Measurements from ENCODE around the gene MYO10.

DNA sequence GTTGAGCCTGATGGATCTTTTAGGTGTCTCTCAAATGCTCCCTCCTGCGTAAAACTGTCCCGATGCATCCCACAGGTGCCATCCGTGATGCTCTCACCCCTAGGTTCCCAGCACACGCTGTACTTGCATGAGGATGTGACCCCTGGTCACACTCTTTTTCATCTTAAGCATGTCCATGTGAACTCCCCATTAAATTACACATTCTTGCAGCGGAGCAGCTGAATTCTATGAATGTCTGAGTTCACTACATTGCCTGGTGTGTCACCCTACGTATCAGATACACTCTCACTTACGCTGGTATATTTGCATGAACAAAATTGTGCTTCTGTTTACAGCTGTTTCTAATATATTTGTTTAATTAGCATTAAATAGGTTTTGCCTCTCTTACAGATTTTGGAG lies 214.0 kb downstream of the MYO10 start:
- TF ChIP-seq TARDBP (IDR thresholded peaks at IDR 0.05) (no peak), HDGF (IDR thresholded peaks at IDR 0.05; ENCODE audit: borderline replicate concordance) (no peak), ARNT (IDR thresholded peaks at IDR 0.05) (no peak), L3MBTL2 (conservative IDR thresholded peaks at IDR 0.05) (no peak), BHLHE40 (IDR thresholded peaks at IDR 0.05; ENCODE audit: borderline replicate concordance) (no peak), ELF4 (IDR thresholded peaks at IDR 0.05) (no peak), FOXA1 (IDR thresholded peaks at IDR 0.05) (no peak)
- TF ChIP-seq, protein P1, sequence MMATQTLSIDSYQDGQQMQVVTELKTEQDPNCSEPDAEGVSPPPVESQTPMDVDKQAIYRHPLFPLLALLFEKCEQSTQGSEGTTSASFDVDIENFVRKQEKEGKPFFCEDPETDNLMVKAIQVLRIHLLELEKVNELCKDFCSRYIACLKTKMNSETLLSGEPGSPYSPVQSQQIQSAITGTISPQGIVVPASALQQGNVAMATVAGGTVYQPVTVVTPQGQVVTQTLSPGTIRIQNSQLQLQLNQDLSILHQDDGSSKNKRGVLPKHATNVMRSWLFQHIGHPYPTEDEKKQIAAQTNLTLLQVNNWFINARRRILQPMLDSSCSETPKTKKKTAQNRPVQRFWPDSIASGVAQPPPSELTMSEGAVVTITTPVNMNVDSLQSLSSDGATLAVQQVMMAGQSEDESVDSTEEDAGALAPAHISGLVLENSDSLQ (IDR thresholded peaks at IDR 0.05): no peak
